Measurements from ENCODE around the gene SHTN1.

DNA sequence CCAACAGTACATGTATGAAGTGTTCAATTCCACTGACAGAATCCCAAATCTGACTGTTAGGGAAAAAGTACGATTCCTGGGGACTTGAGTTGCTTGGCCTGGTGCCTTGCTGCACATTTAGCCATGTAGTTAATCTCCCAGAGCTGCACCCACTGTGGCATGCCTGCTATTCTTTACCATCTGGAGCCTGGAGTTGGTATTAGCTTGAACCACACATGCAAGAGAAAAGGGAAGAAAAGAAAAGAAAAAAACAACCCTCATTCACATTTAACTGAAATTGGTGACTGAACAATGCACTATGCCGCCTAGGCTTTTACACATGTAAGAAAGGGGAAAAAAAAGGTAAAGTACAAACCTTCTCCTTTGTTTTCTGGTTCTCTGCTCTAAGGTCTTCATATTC lies 26.1 kb downstream of the SHTN1 start:
- TF ChIP-seq POLR2A (IDR thresholded peaks at IDR 0.05) (no peak), POLR2AphosphoS5 (IDR thresholded peaks at IDR 0.05) (no peak)
- TF ChIP-seq, protein P1, sequence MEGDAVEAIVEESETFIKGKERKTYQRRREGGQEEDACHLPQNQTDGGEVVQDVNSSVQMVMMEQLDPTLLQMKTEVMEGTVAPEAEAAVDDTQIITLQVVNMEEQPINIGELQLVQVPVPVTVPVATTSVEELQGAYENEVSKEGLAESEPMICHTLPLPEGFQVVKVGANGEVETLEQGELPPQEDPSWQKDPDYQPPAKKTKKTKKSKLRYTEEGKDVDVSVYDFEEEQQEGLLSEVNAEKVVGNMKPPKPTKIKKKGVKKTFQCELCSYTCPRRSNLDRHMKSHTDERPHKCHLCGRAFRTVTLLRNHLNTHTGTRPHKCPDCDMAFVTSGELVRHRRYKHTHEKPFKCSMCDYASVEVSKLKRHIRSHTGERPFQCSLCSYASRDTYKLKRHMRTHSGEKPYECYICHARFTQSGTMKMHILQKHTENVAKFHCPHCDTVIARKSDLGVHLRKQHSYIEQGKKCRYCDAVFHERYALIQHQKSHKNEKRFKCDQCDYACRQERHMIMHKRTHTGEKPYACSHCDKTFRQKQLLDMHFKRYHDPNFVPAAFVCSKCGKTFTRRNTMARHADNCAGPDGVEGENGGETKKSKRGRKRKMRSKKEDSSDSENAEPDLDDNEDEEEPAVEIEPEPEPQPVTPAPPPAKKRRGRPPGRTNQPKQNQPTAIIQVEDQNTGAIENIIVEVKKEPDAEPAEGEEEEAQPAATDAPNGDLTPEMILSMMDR (IDR thresholded peaks at IDR 0.05), result no peak
